ENCODE measurements around the gene PTPN6.

The PTPN6 gene

GRCh38 chr12:6975297-6976032 lies 24.3 kb downstream of the PTPN6 start:
- no peak for DNase-seq

GRCh38 chr12:6977653-6978052 lies 26.5 kb downstream of the PTPN6 start:
- DNase-seq = no peak

GRCh38 chr12:6978188-6978587 lies 27.0 kb downstream of the PTPN6 start:
- DNase-seq = no peak

- no peak for DNase-seq
Measured at GRCh38 chr12:6978611-6979011, 27.5 kb downstream of the PTPN6 start.

- no peak for DNase-seq
Measured at GRCh38 chr12:6979021-6979420, 27.9 kb downstream of the PTPN6 start.

GRCh38 chr12:6979453-6979852 lies 28.3 kb downstream of the PTPN6 start:
- DNase-seq = no peak

GRCh38 chr12:6980075-6980474 lies 28.9 kb downstream of the PTPN6 start:
- DNase-seq = no peak

GRCh38 chr12:6980740-6981139 lies 29.6 kb downstream of the PTPN6 start:
- DNase-seq = no peak

- no peak for DNase-seq
Measured at GRCh38 chr12:6981152-6982052, 30.2 kb downstream of the PTPN6 start.

- DNase-seq = no peak
Measured at GRCh38 chr12:6982532-6982931, 31.4 kb downstream of the PTPN6 start.

- DNase-seq = no peak
Measured at GRCh38 chr12:6987956-6988553, 36.9 kb downstream of the PTPN6 start.

GRCh38 chr12:6996040-6996441 lies 44.9 kb downstream of the PTPN6 start:
- DNase-seq = no peak

GRCh38 chr12:6998715-6999451 lies 47.7 kb downstream of the PTPN6 start:
- DNase-seq = no peak

GRCh38 chr12:7001921-7002591 lies 50.9 kb downstream of the PTPN6 start:
- DNase-seq = no peak

- no peak for DNase-seq
Measured at GRCh38 chr12:7004287-7004803, 53.2 kb downstream of the PTPN6 start.

- no peak for DNase-seq
Measured at GRCh38 chr12:7004840-7005239, 53.7 kb downstream of the PTPN6 start.

GRCh38 chr12:7005311-7005710 lies 54.2 kb downstream of the PTPN6 start:
- no peak for DNase-seq

GRCh38 chr12:7006639-7007038 lies 55.5 kb downstream of the PTPN6 start:
- no peak for DNase-seq

GRCh38 chr12:7008864-7009263 lies 57.7 kb downstream of the PTPN6 start:
- DNase-seq = no peak

GRCh38 chr12:7009512-7009911 lies 58.4 kb downstream of the PTPN6 start:
- DNase-seq = no peak
